Measurements from ENCODE around the gene PSTPIP2.

PSTPIP2 gene

GRCh38 chr18:45954070-45954934 lies 117.8 kb downstream of the PSTPIP2 start:
- DNase-seq (ENCODE audit: extremely low spot score, insufficient read length, low read depth): no peak
- no peak for FAIRE-seq

- FAIRE-seq (no peak), DNase-seq (ENCODE audit: extremely low spot score, insufficient read length, low read depth) (no peak)
Observed at GRCh38 chr18:45951016-45951714, 120.9 kb downstream of the PSTPIP2 start.

GRCh38 chr18:45945669-45946068 lies 126.4 kb downstream of the PSTPIP2 start:
- no peak for FAIRE-seq
- DNase-seq (ENCODE audit: extremely low spot score, insufficient read length, low read depth): no peak

DNA sequence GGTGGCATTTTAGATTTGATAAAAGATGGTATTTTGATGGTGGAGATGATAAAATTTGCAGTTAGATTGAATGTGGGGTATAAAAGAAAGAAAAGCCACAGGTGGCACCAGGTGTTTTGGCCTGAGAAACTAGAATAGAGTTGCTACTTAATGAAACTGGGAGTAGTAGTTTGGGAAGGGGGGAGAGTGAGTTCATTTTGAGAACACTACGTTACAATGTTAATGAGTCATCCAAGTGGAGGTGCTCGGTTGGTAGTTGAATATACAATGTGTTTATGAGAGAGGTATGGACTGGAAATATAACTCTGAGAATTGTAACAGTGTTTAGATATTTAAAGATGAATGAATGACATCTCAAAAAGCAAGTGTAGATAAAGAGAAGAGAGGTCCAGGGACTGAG lies 131.3 kb downstream of the PSTPIP2 start:
- FAIRE-seq (no peak), DNase-seq (ENCODE audit: extremely low spot score, insufficient read length, low read depth) (no peak)

DNA sequence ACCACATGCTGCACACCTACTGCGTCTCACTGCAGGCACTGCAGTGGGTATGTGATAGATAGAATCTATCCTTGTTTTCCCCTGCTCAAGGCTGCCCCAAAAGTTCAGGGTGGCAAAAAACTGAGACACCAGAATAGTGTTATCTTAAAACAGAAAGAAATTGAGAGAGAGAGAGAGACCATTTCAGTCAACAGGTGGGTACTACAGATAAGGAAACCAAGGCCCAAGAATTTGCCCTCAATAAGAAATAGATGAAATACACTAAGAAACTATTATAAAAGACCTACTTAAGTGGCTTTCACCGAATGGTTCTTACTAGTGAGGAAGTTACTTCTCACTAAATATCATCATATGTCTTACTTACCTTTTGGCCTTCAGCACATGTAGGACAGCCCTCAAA lies 132.8 kb downstream of the PSTPIP2 start:
- FAIRE-seq (no peak), DNase-seq (ENCODE audit: extremely low spot score, insufficient read length, low read depth) (no peak)

DNA sequence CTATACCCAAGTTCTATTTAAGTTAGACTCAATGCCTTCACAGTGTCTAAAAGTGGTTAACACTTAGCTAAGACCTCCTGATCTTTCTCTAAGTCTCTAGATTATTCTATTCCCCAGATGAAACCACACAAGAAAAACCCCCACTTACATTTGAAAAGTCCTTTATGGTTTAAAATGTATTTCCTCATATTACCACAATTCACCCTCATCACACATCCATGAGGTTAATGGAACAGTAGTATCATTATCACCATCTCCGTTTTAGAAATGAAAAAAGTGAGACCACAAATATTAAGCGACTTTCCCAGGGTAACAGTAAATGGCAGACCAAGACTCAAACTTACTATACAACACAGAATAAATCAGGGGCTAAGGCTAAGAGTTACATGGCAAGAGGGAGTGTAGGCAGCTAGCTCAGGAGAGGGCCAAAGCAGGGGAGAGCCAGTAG lies 133.5 kb downstream of the PSTPIP2 start:
- peak; percentile 26 for FAIRE-seq
- DNase-seq (ENCODE audit: extremely low spot score, insufficient read length, low read depth): no peak

- FAIRE-seq: no peak
- DNase-seq (ENCODE audit: extremely low spot score, insufficient read length, low read depth): no peak
Observed at GRCh38 chr18:45935591-45936335, 136.3 kb downstream of the PSTPIP2 start.
